SK-N-SH (cell line): ENCODE measurements around the gene NDUFS7. TPM values are rescaled to one million over a fixed set of nuclear protein-coding genes. Genes with fewer than 3 reads are reported as not detected.
"Not testable (repeated sequence)": the region's sequence is repeated elsewhere in the genome, so short reads cannot be mapped to it uniquely, and the experiment has no call there.

Experiments
- CTCF ChIA-PET: fragments of 300-600, 350-600 bp; formaldehyde crosslinking; extraction: SDS; loops from one replicate; lab custom pipeline; 2021; lab: Yijun Ruan, JAX
- POLR2A ChIA-PET: fragments of 350-600 bp; sonication (Branson Sonifier 250); formaldehyde crosslinking; extraction: SDS; loops from one replicate; lab custom pipeline; 2020; ENCODE audit warnings: antibody characterized with exemption, inconsistent platforms; lab: Yijun Ruan, JAX
- DNase-seq: peaks from one replicate; pipeline ENCODE4 v3.0.0; 2012
- H2AFZ ChIP-seq: fragments of 200-600 bp; sonication (generic); 2 replicates; pipeline ENCODE4 v1.8.1; 2016; ENCODE audit warnings: antibody characterized with exemption, mild to moderate bottlenecking, low read depth
- H3F3A ChIP-seq: fragments of 200-600 bp; sonication (generic); replicated peaks from 2 replicates; pipeline ENCODE3; 2016; ENCODE audit warnings: antibody characterized with exemption, mild to moderate bottlenecking; ENCODE audit not compliant: insufficient read depth
- H3K27ac ChIP-seq, 2 experiments: fragments of 200-500 bp in 1 of 2; fragments of 200-600 bp in 1 of 2; sonication (Bioruptor generic) in 1 of 2; sonication (generic), shearing (Covaris generic) in 1 of 2; 2 replicates each; pipeline versions ENCODE4 v1.5.1 to v1.6.1; 2014 to 2016; ENCODE audit warnings: low read depth in 2 of 2, inconsistent platforms in 1 of 2, low read length in 1 of 2, mild to moderate bottlenecking in 1 of 2, mixed read lengths in 1 of 2
- H3K27me3 ChIP-seq: fragments of 200-600 bp; sonication (generic), shearing (Covaris generic); 2 replicates; pipeline ENCODE4 v1.6.1; 2016; ENCODE audit warnings: mixed run types; ENCODE audit not compliant: insufficient read depth
- H3K36me3 ChIP-seq, 2 experiments: fragments of 200-500 bp in 1 of 2; fragments of 200-600 bp in 1 of 2; sonication (Bioruptor generic) in 1 of 2; sonication (generic) in 1 of 2; replicated peaks in 1 of 2; 2 replicates each; pipeline versions ENCODE3 to v1.5.1; 2014 to 2016; ENCODE audit warnings: low read length in 1 of 2, mild to moderate bottlenecking in 1 of 2; ENCODE audit not compliant: insufficient read depth in 2 of 2, control insufficient read depth in 1 of 2
- H3K4me1 ChIP-seq, 2 experiments: fragments of 200-500 bp in 1 of 2; fragments of 200-600 bp in 1 of 2; sonication (Bioruptor generic) in 1 of 2; sonication (generic), shearing (Covaris generic) in 1 of 2; 2 replicates each; pipeline versions ENCODE4 v1.5.1 to v1.6.1; 2014 to 2016; ENCODE audit warnings: low read depth in 1 of 2, low read length in 1 of 2, mixed run types in 1 of 2; ENCODE audit not compliant: insufficient read depth in 2 of 2, control insufficient read depth in 1 of 2
- H3K4me2 ChIP-seq: fragments of 200-600 bp; sonication (generic), shearing (Covaris generic); 2 replicates; pipeline ENCODE4 v1.6.1; 2017; ENCODE audit warnings: mixed run types
- H3K4me3 ChIP-seq, 2 experiments: fragments of 200-500 bp in 1 of 2; fragments of 200-600 bp in 1 of 2; sonication (Bioruptor generic) in 1 of 2; sonication (generic), shearing (Covaris generic) in 1 of 2; 2 replicates each; pipeline versions ENCODE4 v1.5.1 to v1.8.1; 2014 to 2016; ENCODE audit warnings: low read depth in 2 of 2, inconsistent platforms in 1 of 2, low read length in 1 of 2, mild to moderate bottlenecking in 1 of 2, mixed read lengths in 1 of 2, moderate library complexity in 1 of 2
- H3K79me2 ChIP-seq: fragments of 200-600 bp; sonication (generic); 2 replicates; pipeline ENCODE4 v1.8.1; 2017; ENCODE audit warnings: mild to moderate bottlenecking; ENCODE audit not compliant: insufficient read depth
- H3K9ac ChIP-seq: fragments of 200-600 bp; sonication (generic); 2 replicates; pipeline ENCODE4 v1.6.1; 2017; ENCODE audit warnings: mixed run types
- H3K9me2 ChIP-seq: fragments of 200-600 bp; sonication (generic); 2 replicates; pipeline ENCODE4 v1.6.1; 2017; ENCODE audit warnings: mixed run types
- H3K9me3 ChIP-seq: fragments of 200-600 bp; sonication (generic); 2 replicates; pipeline ENCODE4 v1.6.1; 2017; ENCODE audit warnings: mixed run types, mild to moderate bottlenecking, moderate library complexity
- H4K20me1 ChIP-seq: fragments of 200-600 bp; sonication (generic); 2 replicates; pipeline ENCODE4 v1.6.1; 2017; ENCODE audit warnings: mild to moderate bottlenecking, mixed run types; ENCODE audit not compliant: insufficient read depth
- CHD2 ChIP-seq: fragments of 150-350 bp; IDR thresholded peaks from 2 replicates; pipeline ENCODE4 v1.6.1; 2018; ENCODE audit warnings: low read length; ENCODE audit not compliant: partially characterized antibody
- EP300 ChIP-seq, 2 experiments: IDR thresholded peaks; 2 replicates each; pipeline versions ENCODE4 v1.4.0 to v1.6.1; 2012; ENCODE audit warnings: borderline replicate concordance in 1 of 2, low read depth in 1 of 2, low read length in 1 of 2
- EZH2phosphoT487 ChIP-seq: fragments of 200-600 bp; sonication (generic); IDR thresholded peaks from 2 replicates; pipeline ENCODE4 v1.6.1; 2017; ENCODE audit warnings: low read depth, mixed run types, mild to moderate bottlenecking, antibody characterized with exemption, moderate library complexity, borderline replicate concordance
- FOXM1 ChIP-seq: IDR thresholded peaks from 2 replicates; pipeline ENCODE4 v1.4.0; 2012; ENCODE audit warnings: low read depth, mild to moderate bottlenecking
- JUND ChIP-seq: IDR thresholded peaks from 2 replicates; pipeline ENCODE4 v1.4.0; 2012
- MXI1 ChIP-seq: IDR thresholded peaks from 2 replicates; pipeline ENCODE4 v1.6.1; 2012; ENCODE audit warnings: mild to moderate bottlenecking, low read depth, low read length, improper control_type of control experiment
- NFIC ChIP-seq: IDR thresholded peaks from 2 replicates; pipeline ENCODE4 v1.4.0; 2012; ENCODE audit warnings: borderline replicate concordance
- POLR2AphosphoS5 ChIP-seq: IDR thresholded peaks from 2 replicates; pipeline ENCODE4 v1.6.1; 2012; ENCODE audit warnings: low read depth, low read length
- RFX5 ChIP-seq: IDR thresholded peaks from 2 replicates; pipeline ENCODE4 v1.6.1; 2012; ENCODE audit warnings: mild to moderate bottlenecking, improper control_type of control experiment, low read length
- TAF1 ChIP-seq: IDR thresholded peaks from 2 replicates; pipeline ENCODE4 v1.6.1; 2012; ENCODE audit warnings: low read depth, mild to moderate bottlenecking, low read length, moderate library complexity, borderline replicate concordance
- WGBS: methylation state at CpG from one replicate; pipeline ENCODE4 v1.1.6; 2017; ENCODE audit warnings: low lambda C conversion rate; 5-methylcytosine and 5-hydroxymethylcytosine counted together
- polyA plus RNA-seq, 3 experiments: library from polyadenylated mRNA; depleted of rRNA; stranded (reverse); fragments of >200 nt; gene quantifications; 2 replicates each; pipeline ENCODE4 v1.2.3, GENCODE V29; 2012
- TF ChIP-seq, protein P1 (sequence below): IDR thresholded peaks from 2 replicates; pipeline ENCODE4 v1.4.0; 2012; ENCODE audit warnings: low read depth
- TF ChIP-seq, protein P2 (sequence below): fragments of 200-600 bp; sonication (generic); IDR thresholded peaks from 2 replicates; pipeline ENCODE4 v1.6.1; 2017; ENCODE audit warnings: antibody characterized with exemption, mild to moderate bottlenecking, moderate library complexity
- TF ChIP-seq, protein P3 (sequence below): IDR thresholded peaks from 2 replicates; pipeline ENCODE4 v1.6.1; 2012; ENCODE audit warnings: mild to moderate bottlenecking, low read depth, low read length, moderate library complexity
- TF ChIP-seq, protein P4 (sequence below): IDR thresholded peaks from 2 replicates; pipeline ENCODE4; 2012

Gene NDUFS7
- polyA plus RNA-seq, 1 of the 3 experiments (the other 2 are of a cell fraction), result 66.4 TPM

DNA sequence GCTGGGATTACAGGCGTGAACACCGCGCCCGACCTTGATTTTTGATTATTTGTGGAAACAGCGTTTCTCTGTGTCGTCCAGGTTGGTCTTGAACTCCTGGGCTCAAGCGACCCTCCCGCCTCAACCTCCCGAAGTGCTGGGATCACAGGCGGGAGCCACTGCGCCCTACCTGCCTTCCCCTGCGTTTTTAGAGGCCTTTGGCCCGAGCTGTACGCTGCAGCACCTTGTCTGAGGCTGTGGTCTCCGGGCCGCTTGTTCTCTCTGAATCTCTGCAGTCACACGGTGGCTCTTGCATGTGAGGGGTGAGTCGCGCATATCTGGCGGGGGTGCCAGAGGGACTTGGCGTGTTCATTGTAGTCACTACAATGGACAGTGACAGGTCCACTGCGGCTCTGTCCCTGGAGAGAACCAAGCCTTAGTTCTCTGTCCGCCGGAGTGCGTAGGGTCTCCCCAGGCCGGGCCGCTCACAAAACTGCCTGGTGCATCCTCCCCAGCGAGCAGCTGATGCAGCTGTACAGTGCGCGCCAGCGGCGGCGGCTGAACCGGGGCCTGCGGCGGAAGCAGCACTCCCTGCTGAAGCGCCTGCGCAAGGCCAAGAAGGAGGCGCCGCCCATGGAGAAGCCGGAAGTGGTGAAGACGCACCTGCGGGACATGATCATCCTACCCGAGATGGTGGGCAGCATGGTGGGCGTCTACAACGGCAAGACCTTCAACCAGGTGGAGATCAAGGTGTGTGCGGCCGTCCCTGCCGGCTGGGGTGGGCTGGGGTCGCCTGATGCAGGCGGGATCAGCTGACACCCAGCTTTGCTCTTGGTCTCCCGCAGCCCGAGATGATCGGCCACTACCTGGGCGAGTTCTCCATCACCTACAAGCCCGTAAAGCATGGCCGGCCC, 56.1 kb downstream of the NDUFS7 start:
- DNase-seq, result peak; percentile 55
- peaks cover 36% of the 10 kb centered on the region in 2 experiments for H3K36me3 ChIP-seq
- H3K79me2 ChIP-seq, result peaks cover 43% of the 10 kb centered on the region
- H3K4me1 ChIP-seq, result peaks cover 3 to 17% of the 10 kb centered on the region in 2 experiments; a peak in 3 of 4 replicates
- H3K27me3 ChIP-seq, H2AFZ ChIP-seq, H3K9me3 ChIP-seq, H3K9me2 ChIP-seq: not testable (repeated sequence)
- 34% methylated on average over 32 of the region's 57 CpGs for WGBS
- H3K4me2 ChIP-seq, result peak overlapping the region; percentile 97
- H3K9ac ChIP-seq, result peak overlapping the region; percentile 96
- peak overlapping the region; percentile 80 to 81 for H3K4me3 ChIP-seq
- H3F3A ChIP-seq, result peaks cover 70% of the 10 kb centered on the region
- TF ChIP-seq POLR2AphosphoS5, result 0 out of 2 replicates have a peak, but pooled peaks have one; percentile 15
- peak overlapping the region; percentile 35 to 81; a peak in 2 of 4 replicates for H3K27ac ChIP-seq
- ChIA-PET POLR2A (interaction anchor here (1.1 kb wide), 1 partner anchor 171 kb away, joined by 3 read pairs; the partner anchor contains the start of gene CIRBP), CTCF (interaction anchor here (1.0 to 1.4 kb wide), 3 partner anchors 15 to 63 kb away, joined by 3 to 4 read pairs (median 3); no protein-coding TSS in a partner anchor)
- peaks cover 62% of the 10 kb centered on the region for H4K20me1 ChIP-seq

DNA sequence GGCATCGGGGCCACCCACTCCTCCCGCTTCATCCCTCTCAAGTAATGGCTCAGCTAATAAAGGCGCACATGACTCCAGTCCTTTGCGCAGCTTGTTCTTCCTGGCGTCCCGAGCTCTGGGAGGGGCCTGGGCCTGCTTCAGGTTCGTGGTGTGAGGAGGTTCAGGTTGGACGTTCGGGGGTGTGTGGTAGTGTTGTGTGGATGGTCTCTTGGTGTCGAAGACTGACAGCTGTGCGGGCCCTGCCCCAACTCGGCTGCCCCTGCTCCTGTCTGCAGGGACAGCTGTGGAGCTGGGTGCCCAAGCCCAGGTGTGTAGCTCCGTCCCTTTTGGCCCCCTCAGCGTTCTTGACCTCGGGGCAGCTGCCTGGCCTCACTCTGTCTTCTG, 56.7 kb downstream of the NDUFS7 start:
- DNase-seq, result no peak
- no peak overlapping the region; the same call in 1 of the 2 replicates for H3K9ac ChIP-seq
- H3K4me3 ChIP-seq, result peak overlapping the region; percentile 80 to 81
- H3K9me2 ChIP-seq, result no peaks in the 10 kb centered on the region
- H3K4me2 ChIP-seq, result peak overlapping the region; percentile 97
- 83% methylated on average over 8 of the region's 15 CpGs for WGBS
- no peaks in the 10 kb centered on the region for H3K9me3 ChIP-seq
- H3K36me3 ChIP-seq, result peaks cover 30 to 36% of the 10 kb centered on the region in 2 experiments
- peaks cover 66% of the 10 kb centered on the region for H3F3A ChIP-seq
- H3K4me1 ChIP-seq, result peaks cover 5 to 19% of the 10 kb centered on the region in 2 experiments; a peak in 3 of 4 replicates
- no peaks in the 10 kb centered on the region for H3K27me3 ChIP-seq
- H2AFZ ChIP-seq, result no peak overlapping the region
- H4K20me1 ChIP-seq, result peaks cover 63% of the 10 kb centered on the region
- ChIA-PET POLR2A (no interaction called here), CTCF (interaction anchor here (1.3 to 1.4 kb wide), 2 partner anchors 33 to 63 kb away, joined by 3 to 4 read pairs; no protein-coding TSS in a partner anchor)
- H3K79me2 ChIP-seq, result peaks cover 43% of the 10 kb centered on the region
- TF ChIP-seq, protein P1, sequence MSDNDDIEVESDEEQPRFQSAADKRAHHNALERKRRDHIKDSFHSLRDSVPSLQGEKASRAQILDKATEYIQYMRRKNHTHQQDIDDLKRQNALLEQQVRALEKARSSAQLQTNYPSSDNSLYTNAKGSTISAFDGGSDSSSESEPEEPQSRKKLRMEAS, result no peak
- TF ChIP-seq, protein P2, sequence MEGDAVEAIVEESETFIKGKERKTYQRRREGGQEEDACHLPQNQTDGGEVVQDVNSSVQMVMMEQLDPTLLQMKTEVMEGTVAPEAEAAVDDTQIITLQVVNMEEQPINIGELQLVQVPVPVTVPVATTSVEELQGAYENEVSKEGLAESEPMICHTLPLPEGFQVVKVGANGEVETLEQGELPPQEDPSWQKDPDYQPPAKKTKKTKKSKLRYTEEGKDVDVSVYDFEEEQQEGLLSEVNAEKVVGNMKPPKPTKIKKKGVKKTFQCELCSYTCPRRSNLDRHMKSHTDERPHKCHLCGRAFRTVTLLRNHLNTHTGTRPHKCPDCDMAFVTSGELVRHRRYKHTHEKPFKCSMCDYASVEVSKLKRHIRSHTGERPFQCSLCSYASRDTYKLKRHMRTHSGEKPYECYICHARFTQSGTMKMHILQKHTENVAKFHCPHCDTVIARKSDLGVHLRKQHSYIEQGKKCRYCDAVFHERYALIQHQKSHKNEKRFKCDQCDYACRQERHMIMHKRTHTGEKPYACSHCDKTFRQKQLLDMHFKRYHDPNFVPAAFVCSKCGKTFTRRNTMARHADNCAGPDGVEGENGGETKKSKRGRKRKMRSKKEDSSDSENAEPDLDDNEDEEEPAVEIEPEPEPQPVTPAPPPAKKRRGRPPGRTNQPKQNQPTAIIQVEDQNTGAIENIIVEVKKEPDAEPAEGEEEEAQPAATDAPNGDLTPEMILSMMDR, result no peak
- TF ChIP-seq, protein P3, sequence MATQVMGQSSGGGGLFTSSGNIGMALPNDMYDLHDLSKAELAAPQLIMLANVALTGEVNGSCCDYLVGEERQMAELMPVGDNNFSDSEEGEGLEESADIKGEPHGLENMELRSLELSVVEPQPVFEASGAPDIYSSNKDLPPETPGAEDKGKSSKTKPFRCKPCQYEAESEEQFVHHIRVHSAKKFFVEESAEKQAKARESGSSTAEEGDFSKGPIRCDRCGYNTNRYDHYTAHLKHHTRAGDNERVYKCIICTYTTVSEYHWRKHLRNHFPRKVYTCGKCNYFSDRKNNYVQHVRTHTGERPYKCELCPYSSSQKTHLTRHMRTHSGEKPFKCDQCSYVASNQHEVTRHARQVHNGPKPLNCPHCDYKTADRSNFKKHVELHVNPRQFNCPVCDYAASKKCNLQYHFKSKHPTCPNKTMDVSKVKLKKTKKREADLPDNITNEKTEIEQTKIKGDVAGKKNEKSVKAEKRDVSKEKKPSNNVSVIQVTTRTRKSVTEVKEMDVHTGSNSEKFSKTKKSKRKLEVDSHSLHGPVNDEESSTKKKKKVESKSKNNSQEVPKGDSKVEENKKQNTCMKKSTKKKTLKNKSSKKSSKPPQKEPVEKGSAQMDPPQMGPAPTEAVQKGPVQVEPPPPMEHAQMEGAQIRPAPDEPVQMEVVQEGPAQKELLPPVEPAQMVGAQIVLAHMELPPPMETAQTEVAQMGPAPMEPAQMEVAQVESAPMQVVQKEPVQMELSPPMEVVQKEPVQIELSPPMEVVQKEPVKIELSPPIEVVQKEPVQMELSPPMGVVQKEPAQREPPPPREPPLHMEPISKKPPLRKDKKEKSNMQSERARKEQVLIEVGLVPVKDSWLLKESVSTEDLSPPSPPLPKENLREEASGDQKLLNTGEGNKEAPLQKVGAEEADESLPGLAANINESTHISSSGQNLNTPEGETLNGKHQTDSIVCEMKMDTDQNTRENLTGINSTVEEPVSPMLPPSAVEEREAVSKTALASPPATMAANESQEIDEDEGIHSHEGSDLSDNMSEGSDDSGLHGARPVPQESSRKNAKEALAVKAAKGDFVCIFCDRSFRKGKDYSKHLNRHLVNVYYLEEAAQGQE, result no peak
- TF ChIP-seq TAF1, result no peak
- TF ChIP-seq FOXM1, result no peak
- TF ChIP-seq JUND, result no peak
- TF ChIP-seq MXI1, result no peak
- TF ChIP-seq RFX5, result no peak
- no peak for TF ChIP-seq EP300 (IDR thresholded peaks at IDR 0.05; ENCODE audit: borderline replicate concordance in 1 of 2, low read depth in 1 of 2, low read length in 1 of 2)
- no peak for TF ChIP-seq NFIC
- no peak for TF ChIP-seq CHD2
- TF ChIP-seq, protein P4, sequence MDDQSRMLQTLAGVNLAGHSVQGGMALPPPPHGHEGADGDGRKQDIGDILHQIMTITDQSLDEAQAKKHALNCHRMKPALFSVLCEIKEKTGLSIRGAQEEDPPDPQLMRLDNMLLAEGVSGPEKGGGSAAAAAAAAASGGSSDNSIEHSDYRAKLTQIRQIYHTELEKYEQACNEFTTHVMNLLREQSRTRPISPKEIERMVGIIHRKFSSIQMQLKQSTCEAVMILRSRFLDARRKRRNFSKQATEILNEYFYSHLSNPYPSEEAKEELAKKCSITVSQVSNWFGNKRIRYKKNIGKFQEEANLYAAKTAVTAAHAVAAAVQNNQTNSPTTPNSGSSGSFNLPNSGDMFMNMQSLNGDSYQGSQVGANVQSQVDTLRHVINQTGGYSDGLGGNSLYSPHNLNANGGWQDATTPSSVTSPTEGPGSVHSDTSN, result no peak
- TF ChIP-seq EZH2phosphoT487, result no peak
- H3K27ac ChIP-seq, result no peak overlapping the region
